OCI-LY1 (cell line): ENCODE measurements around the gene AAGAB.
A peak's percentile ranks its signal among the peaks of the same experiment; 100 is the strongest.

Source experiments
- H2AFZ ChIP-seq: fragments of 200-600 bp; sonication (generic), shearing (Covaris generic); 2 replicates; pipeline ENCODE4 v1.6.0; 2014; ENCODE audit warnings: antibody characterized with exemption, mild to moderate bottlenecking, low read length
- H3F3A ChIP-seq: fragments of 200-600 bp; sonication (generic), shearing (Covaris generic); 2 replicates; pipeline ENCODE4 v1.6.0; 2014; ENCODE audit warnings: mild to moderate bottlenecking, antibody characterized with exemption, low read length, moderate library complexity; ENCODE audit not compliant: insufficient read depth
- H3K27ac ChIP-seq: fragments of 200-600 bp; sonication (generic); 2 replicates; pipeline ENCODE4 v1.5.1; 2014; ENCODE audit warnings: low read length, mixed run types, mild to moderate bottlenecking, low read depth; ENCODE audit not compliant: poor library complexity, severe bottlenecking
- H3K27me3 ChIP-seq: fragments of 200-600 bp; sonication (generic); 2 replicates; pipeline ENCODE4 v1.6.0; 2014; ENCODE audit warnings: antibody characterized with exemption, mild to moderate bottlenecking, low read length, moderate library complexity; ENCODE audit not compliant: insufficient read depth
- H3K36me3 ChIP-seq: fragments of 200-600 bp; sonication (generic); 2 replicates; pipeline ENCODE4 v1.6.1; 2014; ENCODE audit warnings: mild to moderate bottlenecking, antibody characterized with exemption, low read length, moderate library complexity, mixed read lengths; ENCODE audit not compliant: insufficient read depth
- H3K4me1 ChIP-seq: fragments of 200-600 bp; sonication (generic); 2 replicates; pipeline ENCODE4 v1.5.1; 2014; ENCODE audit warnings: mild to moderate bottlenecking, low read length, moderate library complexity; ENCODE audit not compliant: insufficient read depth, severe bottlenecking
- H3K4me2 ChIP-seq: fragments of 200-600 bp; sonication (generic), shearing (Covaris generic); 2 replicates; pipeline ENCODE4 v1.6.1; 2014; ENCODE audit warnings: low read length
- H3K4me3 ChIP-seq: fragments of 200-600 bp; sonication (generic); 2 replicates; pipeline ENCODE4 v1.5.1; 2014; ENCODE audit warnings: low read length, low read depth, mild to moderate bottlenecking, mixed read lengths; ENCODE audit not compliant: poor library complexity, severe bottlenecking
- H3K79me2 ChIP-seq: fragments of 200-600 bp; shearing (Covaris generic); 2 replicates; pipeline ENCODE4 v1.6.1; 2016; ENCODE audit warnings: mixed run types, low read length, mixed read lengths; ENCODE audit not compliant: insufficient read depth
- H3K9ac ChIP-seq: fragments of 200-600 bp; sonication (generic), shearing (Covaris generic); 2 replicates; pipeline ENCODE4 v1.6.1; 2014; ENCODE audit warnings: mild to moderate bottlenecking, low read length, mixed read lengths
- H3K9me2 ChIP-seq: fragments of 200-600 bp; sonication (generic), shearing (Covaris generic); 2 replicates; pipeline ENCODE4 v1.6.1; 2014; ENCODE audit warnings: low read depth, mild to moderate bottlenecking, low read length, mixed read lengths
- H3K9me3 ChIP-seq: fragments of 200-600 bp; shearing (Covaris generic); 2 replicates; pipeline ENCODE4 v1.6.1; 2014; ENCODE audit warnings: low read length, mixed read lengths
- H4K20me1 ChIP-seq: fragments of 200-600 bp; sonication (generic), shearing (Covaris generic); 2 replicates; pipeline ENCODE4 v1.6.0; 2016; ENCODE audit warnings: mild to moderate bottlenecking, low read length; ENCODE audit not compliant: insufficient read depth
- EZH2 ChIP-seq: fragments of 200-600 bp; sonication (generic), shearing (Covaris generic); IDR thresholded peaks from 2 replicates; pipeline ENCODE4 v1.8.0; 2017; ENCODE audit warnings: borderline replicate concordance, mixed run types, mild to moderate bottlenecking, antibody characterized with exemption, low read length, moderate library complexity, mixed read lengths
- TF ChIP-seq, protein P1 (sequence below): fragments of 200-600 bp; sonication (generic), shearing (Covaris generic); IDR thresholded peaks from 2 replicates; pipeline ENCODE4 v1.5.1; 2017; ENCODE audit warnings: mild to moderate bottlenecking, antibody characterized with exemption, low read length, moderate library complexity, mixed read lengths

The AAGAB gene

DNA sequence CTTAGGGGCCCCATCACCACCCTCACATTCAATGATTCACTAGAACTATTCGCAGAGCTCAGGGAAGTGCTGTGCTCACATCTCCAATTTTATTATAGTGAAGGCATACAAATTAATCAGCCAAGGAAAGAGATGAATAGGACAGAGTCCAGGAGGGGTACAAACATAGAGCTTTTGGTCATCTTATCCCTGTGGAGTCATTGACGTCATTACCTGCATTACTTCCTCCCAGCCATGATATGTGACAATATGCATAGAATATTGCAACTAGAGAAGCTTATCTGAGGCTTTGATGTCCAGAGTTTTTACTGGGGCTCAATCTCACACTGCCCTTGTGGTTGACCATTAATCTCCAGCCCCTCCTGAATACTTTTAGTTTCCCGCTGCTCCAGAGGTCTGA is 1.6 kb upstream of the AAGAB start:
- H3K9me2 ChIP-seq, result no peaks in the 10 kb centered on the region
- no peaks in the 10 kb centered on the region for H3K9me3 ChIP-seq
- H3K4me3 ChIP-seq, result no peak overlapping the region
- no peaks in the 10 kb centered on the region for H3F3A ChIP-seq
- H3K79me2 ChIP-seq, result peaks cover 31% of the 10 kb centered on the region
- no peak overlapping the region for H2AFZ ChIP-seq
- H3K4me2 ChIP-seq, result no peak overlapping the region
- no peak overlapping the region for H3K9ac ChIP-seq
- TF ChIP-seq, protein P1, sequence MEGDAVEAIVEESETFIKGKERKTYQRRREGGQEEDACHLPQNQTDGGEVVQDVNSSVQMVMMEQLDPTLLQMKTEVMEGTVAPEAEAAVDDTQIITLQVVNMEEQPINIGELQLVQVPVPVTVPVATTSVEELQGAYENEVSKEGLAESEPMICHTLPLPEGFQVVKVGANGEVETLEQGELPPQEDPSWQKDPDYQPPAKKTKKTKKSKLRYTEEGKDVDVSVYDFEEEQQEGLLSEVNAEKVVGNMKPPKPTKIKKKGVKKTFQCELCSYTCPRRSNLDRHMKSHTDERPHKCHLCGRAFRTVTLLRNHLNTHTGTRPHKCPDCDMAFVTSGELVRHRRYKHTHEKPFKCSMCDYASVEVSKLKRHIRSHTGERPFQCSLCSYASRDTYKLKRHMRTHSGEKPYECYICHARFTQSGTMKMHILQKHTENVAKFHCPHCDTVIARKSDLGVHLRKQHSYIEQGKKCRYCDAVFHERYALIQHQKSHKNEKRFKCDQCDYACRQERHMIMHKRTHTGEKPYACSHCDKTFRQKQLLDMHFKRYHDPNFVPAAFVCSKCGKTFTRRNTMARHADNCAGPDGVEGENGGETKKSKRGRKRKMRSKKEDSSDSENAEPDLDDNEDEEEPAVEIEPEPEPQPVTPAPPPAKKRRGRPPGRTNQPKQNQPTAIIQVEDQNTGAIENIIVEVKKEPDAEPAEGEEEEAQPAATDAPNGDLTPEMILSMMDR, result no peak
- no peak for TF ChIP-seq EZH2
- H3K4me1 ChIP-seq, result peaks cover 26% of the 10 kb centered on the region
- H3K27me3 ChIP-seq, result no peaks in the 10 kb centered on the region
- H3K27ac ChIP-seq, result no peak overlapping the region
- H4K20me1 ChIP-seq, result no peaks in the 10 kb centered on the region
- H3K36me3 ChIP-seq, result no peaks in the 10 kb centered on the region

DNA sequence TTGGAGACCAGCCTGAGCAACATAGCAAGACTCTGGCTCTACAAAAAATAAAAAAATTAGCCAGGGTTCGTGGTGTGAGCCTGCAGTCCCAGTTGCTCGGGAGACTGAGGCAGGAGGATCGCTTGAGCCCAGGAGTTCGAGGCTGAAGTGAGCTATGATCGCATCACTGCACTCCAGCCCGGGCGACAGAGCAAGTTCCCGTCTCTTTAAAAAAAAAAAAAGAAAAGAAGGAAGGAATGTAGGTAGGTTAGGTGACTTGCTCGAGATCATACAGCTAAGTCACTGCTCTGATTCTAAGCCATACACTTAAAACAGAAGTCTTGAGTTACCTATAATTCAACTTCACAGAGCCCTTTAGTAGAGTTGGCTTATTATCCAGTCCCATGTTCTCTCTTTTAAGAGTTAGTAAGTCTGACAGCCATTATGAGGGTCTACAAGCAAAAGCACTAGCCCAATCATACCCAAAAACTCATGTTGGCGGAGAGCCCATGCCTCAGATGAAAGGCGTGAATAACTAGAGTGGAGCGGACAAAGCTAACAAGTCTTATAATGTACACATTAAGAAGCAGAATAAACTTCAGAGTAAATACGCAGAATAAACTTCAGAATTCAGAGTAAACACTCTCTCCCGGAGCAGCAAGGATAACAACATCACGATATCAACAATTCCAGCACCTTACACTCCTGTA is 768 bp downstream of the AAGAB start:
- peak overlapping the region; percentile 86 for H3K9ac ChIP-seq
- H3K4me1 ChIP-seq, result peaks cover 22% of the 10 kb centered on the region
- H3K4me3 ChIP-seq, result peak overlapping the region; percentile 96
- H3F3A ChIP-seq, result no peaks in the 10 kb centered on the region
- H3K9me3 ChIP-seq, result no peaks in the 10 kb centered on the region
- no peaks in the 10 kb centered on the region for H4K20me1 ChIP-seq
- H3K4me2 ChIP-seq, result peak overlapping the region; percentile 99
- peaks cover 53% of the 10 kb centered on the region for H3K79me2 ChIP-seq
- peak overlapping the region; percentile 55 for H3K27ac ChIP-seq
- TF ChIP-seq, protein P1, result no peak
- no peak for TF ChIP-seq EZH2
- 0 out of 2 replicates have a peak, but pooled peaks cover 2% of the 10 kb centered on the region for H3K36me3 ChIP-seq
- no peaks in the 10 kb centered on the region for H3K27me3 ChIP-seq
- H3K9me2 ChIP-seq, result no peaks in the 10 kb centered on the region
- H2AFZ ChIP-seq, result no peak overlapping the region

DNA sequence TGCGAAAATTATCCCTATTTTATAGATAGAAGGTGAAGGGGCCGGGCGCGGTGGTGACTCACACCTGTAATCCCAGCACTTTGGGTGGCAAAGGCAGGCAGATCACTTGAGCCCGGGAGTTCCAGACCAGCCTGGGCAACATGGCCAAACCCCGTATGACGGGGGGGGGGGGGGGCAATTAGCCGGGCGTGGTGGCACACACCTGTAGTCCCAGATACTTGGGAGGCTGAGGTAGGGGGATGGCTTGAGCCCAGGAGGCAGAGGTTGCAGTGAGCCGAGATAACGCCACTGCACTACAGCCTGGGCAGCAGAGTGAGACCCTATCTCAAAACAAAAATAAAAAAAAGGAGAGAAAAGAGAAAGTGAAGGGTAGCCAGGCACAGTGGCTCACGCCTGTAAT is 1.4 kb downstream of the AAGAB start:
- TF ChIP-seq, protein P1, result no peak
- no peak for TF ChIP-seq EZH2
- Histone ChIP-seq H3K79me2 (peaks cover 59% of the 10 kb centered on the region), H4K20me1 (no peaks in the 10 kb centered on the region), H3K27me3 (no peaks in the 10 kb centered on the region), H3K4me1 (peaks cover 22% of the 10 kb centered on the region), H3F3A (no peaks in the 10 kb centered on the region), H3K9me3 (no peaks in the 10 kb centered on the region; the same call in none of the 2 replicates), H3K4me2 (peak overlapping the region; percentile 99), H3K36me3 (peaks cover 8% of the 10 kb centered on the region; the same call in 1 of the 2 replicates), H3K27ac (no peak overlapping the region), H3K4me3 (peak overlapping the region; percentile 96), H3K9ac (peak overlapping the region; percentile 86; the same call in 1 of the 2 replicates), H3K9me2 (no peaks in the 10 kb centered on the region), H2AFZ (no peak overlapping the region)
